NCI-H1092 treated with DMSO at 0.1 percent for 48 hours (cell line): Measurements from ENCODE around the gene GREM2.

Experiments used
- DNase-seq: peaks from one replicate; lab custom pipeline; 2025; lab: John Stamatoyannopoulos, UW

Gene GREM2

DNA sequence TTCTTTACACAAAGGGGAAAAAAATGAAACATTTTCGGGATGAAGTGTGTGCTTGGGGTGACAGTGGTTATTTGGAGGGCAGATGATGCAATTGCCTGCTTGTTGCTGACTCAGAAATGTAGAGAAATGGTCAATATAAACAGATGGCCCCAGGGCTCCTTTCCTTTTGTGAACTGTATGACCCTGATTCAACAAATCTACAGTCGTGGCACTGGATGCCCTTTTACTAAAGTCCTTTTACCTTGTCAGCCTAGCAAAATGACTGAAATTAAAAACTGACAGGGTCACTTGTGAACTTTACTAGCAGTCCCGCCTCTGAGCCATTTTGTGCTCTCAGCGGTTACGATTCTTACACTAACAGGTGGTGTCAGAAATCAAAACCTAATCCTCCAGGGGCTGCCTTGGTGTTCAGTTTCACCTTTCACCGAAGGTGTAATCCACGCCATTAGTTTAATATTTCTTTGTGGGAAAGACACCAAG is 49.8 kb downstream of the GREM2 start:
- peak; percentile 10 for DNase-seq

DNA sequence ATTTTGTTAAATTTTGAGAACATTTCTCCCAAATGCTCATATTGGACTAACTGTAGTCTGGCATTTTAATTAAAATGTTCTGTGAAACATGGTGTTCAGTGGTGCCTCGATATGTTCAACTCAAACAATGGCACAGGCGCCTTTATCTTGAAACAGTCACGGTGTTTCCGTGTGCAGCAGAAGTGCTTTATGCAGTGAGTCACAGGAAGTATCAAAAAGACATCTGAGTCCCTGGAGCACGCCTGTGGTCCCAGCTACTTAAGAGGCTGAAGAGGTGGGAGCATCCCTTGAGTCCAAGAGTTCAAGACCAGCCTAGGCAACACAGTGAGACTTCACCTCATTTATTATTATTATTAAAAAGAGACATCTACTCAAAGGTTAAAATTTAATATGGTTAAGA is 52.2 kb downstream of the GREM2 start:
- no peak for DNase-seq

DNA sequence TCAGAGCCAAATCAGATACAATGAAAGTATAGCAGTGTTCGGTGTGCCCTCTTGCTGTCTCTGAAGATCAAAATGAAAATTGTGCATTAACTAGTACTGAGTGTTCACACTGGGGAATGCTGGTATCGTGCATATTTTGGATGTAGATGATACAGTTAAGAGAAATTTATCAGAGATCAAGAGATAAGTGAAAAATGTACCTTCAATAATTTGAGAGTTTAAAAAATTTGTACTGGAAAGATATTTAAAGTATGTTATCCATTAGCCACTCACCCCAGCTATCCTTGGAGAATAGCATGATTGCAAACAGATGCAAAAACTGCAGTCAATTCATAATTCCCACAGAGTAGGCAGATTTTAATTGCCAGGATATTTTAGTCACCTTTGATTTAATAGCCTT is 56.4 kb downstream of the GREM2 start:
- no peak for DNase-seq

DNA sequence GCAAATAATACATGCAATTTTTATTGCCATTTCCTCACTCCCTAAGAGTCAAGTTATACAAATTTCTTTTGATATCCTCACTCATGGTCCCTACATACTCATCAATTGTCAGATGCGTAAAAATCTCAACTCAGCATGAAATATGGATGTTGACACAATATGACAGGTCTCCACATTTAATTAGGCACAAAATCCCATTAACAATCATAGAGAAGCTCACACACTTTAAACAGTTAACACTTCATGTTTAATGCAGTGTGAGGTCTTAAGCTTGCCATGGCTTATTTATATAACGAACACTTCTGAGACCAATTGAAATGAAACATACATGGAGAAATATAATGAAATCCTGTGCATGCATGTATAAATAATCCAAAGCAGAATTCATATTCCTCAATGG is 58.6 kb downstream of the GREM2 start:
- DNase-seq = no peak

DNA sequence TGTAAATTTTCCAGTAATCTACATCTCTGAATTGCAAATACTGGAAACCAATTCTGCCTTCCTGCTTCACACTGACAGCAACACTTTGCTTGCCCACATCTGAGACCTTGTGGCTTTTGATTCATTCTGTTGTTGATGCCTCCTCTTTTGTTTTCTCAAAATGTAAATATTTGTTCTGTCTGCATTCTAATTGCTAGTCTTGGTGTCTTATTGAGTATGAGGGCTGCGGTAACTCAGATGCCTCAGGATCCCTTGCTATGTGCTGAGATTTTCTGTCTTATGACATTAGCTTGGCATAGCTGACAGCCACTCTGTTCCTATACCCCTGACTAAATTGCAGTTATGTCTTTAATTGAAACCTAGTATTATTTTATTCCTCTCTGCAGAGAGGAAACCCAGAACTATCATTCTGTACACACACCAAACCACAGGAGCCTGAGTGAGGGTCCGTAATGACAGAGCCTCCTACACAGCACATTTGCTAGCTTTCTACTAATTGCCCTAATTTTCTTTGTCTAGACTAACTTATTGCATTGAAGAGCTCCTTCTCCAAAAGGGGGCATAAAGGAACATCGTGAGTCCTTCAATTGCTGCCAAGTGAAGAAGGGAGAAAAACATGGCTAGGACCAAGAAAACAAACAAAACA is 72.1 kb downstream of the GREM2 start:
- DNase-seq = no peak

DNA sequence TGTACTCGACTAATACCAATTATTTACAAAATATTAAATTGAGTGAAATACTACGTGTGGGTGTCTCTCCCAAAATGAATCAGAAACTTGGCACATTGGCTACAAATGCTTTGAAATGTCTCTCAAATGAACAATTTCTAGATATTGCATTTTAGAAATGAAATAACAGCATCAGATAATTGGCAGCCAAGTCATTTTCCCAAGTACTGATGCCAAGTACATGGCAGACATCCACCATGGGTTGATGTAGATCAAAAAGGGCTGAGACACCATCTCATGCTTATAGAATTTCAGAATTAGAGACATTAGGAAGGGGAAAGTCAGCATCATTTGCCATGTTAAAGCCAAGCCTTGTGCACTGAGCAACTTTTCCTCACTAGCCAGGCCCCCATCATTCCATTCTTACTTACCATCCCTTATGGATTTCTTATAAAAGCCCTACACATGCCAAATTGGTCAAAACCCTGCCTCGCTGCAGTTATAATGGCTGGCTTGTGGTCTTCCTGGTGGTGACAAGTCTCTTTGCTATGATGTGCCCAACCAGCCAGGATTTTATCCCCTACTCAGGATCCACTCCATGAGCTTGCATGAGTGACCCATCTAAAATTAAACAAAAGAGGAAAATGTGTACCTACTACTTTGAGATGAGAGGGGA is 73.1 kb downstream of the GREM2 start:
- no peak for DNase-seq

DNA sequence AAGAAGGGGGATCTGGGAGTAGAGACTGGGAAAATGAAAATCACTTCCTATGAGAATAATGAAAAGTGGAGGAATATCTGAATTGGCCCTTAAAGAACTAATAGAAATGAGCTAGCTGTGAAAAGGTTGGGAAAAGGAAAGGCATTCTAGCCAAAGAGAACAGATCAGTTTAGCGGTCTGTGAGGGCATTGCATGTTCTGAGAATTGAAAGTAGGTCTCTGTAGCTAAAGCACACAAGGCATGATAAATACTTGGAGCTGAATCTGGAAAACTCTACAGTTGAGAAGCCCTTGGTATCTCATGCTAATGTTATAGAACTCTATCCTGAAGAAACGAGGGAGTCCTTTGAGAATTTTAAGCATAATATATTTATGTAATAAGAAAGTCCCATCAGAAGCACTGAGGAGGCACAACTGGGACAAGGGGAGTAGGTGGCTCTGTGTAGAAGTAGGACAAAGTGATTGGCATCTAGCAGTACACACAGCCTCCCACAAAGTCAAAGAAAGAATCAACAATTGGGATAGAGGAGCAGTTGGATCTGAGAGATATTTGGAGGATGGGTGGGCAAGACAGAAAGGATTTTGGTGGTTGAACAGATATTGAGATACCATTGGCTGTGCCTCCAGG is 78.7 kb downstream of the GREM2 start:
- DNase-seq = no peak

DNA sequence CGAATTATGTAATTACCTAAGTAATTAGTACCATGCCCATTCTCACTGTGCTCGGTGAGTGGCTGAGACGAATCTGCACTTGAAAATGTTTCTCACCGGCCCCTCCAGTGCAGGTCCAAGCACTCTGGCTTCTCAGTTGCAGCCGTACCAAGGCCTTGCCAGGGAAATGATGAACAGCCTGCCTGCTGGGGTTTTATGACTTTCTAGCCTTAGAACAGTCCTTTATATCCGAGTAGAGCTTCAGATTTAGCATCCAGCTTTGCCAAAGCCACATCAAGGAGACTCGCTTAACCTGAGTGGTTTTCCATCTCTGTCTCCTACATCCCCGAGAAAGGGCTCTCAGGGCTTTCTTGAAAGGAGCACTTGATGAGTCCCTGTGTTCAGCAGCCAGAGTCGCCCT is 83.4 kb downstream of the GREM2 start:
- no peak for DNase-seq

DNA sequence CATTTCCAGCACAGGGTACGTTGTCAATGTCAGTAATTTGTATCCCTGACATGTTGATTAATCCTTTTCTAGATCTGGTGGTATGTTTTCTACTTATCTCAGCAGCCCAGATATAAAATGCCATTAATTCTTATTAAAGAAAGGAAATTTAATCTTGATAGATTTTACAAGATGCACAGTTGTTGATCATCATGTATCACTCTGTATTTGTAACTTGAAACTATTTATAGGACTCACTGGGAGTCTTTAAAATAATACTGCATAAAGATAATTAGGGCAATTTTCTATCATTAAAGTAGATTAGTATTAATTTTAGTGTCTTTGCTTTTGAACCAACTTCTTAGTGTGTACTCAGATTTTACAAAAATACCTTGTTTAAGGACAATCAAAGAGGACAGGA is 84.9 kb downstream of the GREM2 start:
- no peak for DNase-seq

DNA sequence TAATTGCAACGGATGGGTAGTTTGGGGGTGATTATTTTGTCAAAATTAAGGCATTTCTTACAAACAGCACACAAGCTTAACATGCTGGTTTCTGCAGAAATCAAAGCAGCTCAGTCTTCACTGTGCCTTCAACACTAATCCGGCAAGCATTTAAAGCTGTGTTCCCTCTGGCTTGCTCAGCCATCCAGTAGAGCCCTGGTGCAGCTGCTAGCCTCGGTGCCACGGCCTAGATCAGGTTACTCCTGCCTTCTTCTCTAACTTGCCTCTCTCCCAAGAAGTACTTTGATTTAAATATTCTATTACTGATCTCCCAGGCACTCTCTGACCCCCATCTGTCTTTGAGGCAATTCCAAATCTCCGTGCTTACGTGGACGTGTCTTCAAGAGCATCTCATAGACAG is 85.6 kb downstream of the GREM2 start:
- DNase-seq = no peak

DNA sequence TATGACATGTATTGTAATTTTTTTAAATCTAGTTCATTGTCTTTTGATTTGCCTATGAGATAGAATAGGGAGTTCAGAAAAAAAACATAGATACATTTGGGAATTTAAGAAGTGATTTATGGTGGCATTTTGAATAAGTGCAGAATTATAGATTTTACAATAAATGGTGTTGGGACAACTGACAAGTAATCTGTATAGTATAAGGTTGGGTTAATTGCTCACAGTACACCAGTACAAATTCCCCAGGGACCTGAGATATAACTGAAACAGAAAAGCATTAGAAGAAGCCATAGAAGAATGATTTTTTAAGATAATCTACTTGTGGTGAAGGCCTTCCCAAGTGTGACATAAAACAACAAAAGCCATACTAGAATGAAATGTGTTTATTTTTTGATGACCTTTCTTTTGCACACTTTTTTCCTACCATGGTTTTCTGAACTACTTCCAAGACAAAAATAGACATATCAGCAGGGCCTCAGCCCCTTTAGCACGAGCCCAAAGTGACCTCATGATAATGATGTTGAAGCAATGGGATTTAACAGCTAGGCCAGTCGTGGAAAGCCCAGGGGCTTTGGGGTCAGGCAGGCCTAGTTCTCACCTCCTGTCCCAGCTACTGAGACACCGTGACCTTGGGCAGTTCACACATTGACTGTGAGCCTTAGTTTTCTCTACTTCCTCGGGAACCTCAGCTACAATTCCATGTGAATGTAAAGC is 87.4 kb downstream of the GREM2 start:
- DNase-seq = no peak

DNA sequence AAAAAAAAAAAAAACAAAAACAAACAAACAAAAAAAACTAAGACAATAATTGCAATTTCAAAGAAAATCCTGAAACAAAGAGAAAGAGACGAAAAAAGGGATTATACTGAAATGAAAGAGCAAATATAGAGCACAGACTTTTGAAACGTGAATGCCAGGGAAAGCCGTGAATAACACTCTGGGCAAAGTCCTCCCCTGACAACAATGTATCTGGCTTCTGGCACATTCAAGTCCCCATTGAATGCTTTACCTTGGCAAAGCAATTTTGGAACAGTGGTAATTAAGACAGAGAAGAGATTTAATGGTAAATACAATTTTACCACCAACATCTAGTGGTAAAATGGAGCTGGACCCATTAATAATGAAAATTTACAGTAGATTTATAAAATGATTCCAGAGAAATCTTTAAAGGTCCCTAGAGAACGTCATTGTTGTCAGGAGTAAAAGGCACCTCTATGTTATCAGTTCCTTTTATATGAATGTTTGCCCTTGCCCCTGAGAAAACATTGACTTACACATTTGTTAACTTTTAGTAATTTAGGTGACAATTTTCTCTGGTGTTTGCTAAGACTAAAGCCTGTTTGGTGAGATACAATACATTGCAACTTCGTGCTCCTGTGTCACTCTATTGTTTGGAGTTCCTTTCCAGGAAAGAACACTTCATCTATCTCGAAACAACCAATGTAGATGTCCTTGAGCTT is 89.7 kb downstream of the GREM2 start:
- peak; percentile 17 for DNase-seq

DNA sequence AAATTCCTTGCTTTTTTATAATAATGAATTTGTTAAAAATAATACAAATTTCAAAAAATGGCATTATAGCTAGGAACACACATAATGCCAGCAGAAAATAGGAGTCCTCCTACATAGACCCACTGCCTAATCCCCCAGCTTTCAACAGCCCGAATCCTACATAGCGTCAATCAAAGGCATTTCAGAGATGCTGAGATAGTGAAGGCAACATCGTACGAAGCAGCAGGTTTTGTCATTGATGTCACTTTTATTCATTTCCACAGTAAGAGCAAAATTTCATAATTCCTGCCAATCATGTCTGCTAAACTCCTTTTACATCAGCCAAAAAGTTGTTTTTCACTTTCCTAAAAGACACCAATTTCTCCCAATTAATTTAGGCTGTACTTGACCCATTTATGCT is 94.1 kb downstream of the GREM2 start:
- no peak for DNase-seq

DNA sequence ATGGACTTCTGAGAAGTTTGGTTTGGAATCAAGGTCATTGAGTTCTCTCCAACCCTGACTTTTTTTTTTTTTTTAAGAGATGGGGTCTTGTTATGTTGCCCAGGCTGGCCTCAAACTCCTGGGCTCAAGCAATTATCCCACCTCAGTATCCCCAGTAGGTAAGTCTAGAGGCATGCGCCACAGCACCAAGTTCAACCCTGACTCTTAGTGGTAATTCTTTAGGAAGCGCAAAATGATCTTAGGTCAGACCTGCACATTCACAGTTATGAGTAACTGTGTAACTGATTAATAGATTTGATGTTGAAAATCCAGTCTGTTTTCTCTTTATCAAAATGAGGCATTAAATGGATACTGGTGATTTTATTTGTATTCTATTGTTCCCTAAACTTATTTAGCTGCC is 95.9 kb downstream of the GREM2 start:
- DNase-seq = no peak

DNA sequence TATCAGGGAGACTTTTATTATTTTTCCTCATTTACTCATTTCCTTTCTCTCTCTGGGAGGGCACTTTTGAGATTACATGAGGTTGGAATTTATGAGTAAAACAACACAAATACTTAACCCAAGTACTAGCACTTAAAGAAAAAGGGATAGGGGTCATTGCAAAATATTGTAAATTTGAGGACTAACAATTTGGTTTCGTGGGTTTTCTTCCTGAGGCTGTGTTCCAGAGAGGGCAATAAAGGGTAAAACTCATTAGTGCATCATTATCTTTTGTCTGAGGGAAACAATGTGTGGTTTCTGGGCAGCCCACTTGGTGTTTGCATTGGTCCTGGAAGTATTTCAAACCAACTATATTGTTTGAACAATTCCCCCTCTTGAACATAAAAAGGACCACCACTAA is 96.5 kb downstream of the GREM2 start:
- DNase-seq = no peak

DNA sequence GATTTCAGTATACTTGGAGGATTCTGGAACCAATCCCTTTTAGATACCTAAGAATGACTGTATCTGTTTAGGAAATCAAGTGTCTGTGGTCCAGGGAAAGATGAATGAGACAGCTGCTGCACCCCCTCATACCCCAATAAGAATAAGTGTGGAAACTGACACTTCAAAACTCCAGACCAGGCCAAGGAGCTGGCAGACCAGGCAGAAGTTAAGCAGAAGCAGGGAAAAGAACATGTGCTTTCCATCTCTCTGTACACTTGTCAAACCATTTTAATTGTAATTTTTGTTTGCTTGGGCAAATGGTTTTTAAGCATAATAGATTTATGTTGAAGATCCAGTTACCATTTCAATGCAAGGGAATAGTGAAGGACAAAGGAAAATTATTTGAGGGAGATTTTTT is 100.2 kb downstream of the GREM2 start:
- DNase-seq = no peak

DNA sequence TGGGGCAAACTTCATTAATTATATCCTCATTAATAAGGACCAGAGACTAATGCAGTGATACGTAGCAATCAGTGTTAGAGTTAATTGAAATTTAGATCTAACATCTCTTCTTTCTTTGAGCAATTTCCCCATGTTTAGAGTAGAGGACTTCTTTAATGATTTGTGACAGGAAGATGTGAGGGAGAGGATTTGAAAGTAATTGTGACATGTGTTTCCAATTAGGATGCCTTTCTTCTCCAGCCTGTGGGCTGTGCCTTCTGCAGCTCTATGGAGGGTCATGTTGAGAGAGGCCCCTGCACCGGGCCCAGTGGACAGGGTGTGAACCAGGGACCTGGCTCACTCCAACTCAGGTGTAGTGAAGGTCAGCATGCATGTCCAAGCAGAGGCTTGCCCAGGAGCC is 103.0 kb downstream of the GREM2 start:
- DNase-seq = no peak

DNA sequence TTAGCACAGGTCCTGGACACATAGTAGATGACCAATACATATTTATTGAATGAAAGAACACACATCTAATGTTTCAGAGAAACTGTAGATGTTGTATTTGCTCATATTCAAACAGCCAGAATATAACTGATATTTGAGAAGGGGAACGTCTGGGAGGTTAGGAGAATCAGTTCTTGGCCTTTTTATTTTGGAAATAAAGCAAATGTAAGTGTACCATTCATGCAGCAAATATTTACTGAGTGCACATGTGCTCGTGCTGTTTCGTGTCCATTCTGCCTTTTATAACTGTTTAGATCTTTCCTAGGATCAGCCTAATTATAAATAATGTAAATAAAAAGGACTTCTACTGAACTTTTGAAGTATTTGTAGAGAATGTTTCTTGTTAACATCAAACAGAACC is 103.8 kb downstream of the GREM2 start:
- no peak for DNase-seq

DNA sequence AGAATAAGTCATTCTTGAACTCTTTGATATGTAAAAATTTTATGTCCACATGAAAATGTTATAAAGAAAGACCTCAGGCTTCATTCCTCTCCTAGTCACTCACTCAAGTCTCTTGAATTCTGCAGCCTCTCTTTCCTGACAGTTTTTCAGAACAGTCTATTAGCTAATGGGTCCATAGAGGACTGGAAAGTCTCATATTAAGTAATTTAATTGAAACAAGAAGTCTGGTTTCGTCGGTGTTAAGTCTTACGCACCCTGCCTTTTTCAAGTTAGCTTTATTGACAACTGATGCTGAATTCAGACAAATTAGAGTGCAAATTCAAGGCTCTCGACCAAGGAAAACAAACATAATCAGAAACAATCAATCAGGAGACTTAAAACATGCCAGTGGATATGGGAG is 105.8 kb downstream of the GREM2 start:
- no peak for DNase-seq

DNA sequence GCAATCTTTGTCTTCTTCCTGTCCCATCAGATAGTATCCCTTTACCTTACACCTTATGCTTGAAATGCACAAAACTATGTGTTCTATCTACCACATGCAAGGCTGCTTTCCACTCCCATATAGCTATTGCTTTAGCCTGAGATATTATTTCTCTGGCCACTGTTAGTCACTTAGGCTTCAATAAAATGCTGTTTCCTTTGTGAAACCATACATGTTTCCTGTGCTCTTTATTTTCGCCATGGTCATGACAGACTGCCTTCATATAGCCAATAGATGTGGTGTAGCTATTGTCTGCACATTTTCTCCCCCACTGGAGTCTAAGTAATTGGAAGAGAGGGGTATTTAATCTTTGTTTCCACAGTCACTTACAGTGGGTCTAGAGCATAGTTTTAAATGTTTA is 108.4 kb downstream of the GREM2 start:
- DNase-seq = no peak

DNA sequence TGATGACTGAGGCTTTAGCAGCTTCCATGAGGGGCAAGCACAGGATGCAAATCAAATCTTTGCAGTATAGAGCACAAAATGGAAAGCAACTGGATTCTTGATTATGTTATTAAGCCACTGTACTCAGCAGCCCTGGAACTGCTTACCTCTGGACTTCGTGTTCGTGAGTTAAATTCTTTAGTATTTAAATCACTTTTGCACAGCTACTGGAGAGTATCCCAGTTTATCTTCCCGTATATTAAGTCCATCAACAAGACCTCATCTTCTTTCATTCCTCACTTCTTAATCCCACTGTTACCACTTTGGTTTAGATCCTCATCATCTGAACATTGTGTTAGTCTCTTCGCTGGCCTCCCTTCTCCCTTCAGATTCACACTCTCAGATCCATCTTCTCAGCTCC is 108.9 kb downstream of the GREM2 start:
- DNase-seq = no peak

DNA sequence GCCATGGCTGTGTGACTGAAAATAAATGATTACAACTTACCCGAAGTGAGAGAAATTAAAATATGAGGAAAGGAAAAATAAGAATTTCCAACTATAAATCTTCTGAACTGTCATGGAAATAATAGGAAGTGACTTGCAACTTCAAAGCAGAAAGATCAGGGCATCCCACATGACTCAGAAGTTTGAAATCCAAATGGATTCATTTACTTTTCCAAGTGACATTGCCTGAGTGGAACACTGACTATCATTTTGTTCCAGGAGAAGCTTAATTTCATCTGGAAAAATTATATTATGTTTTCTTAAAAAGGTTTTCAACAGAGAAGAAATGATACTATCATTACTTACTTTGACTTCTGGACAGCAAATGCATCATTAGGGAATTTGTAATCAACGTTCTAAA is 110.8 kb downstream of the GREM2 start:
- no peak for DNase-seq
